GM12872 (cell line): ENCODE measurements around the gene PVR.

Experiments used
- TF ChIP-seq, protein P1 (sequence below): IDR thresholded peaks from 3 replicates; pipeline ENCODE4 v1.5.1; 2011; ENCODE audit warnings: low read depth, mild to moderate bottlenecking, low read length, moderate library complexity; ENCODE audit not compliant: insufficient read depth

PVR gene

DNA sequence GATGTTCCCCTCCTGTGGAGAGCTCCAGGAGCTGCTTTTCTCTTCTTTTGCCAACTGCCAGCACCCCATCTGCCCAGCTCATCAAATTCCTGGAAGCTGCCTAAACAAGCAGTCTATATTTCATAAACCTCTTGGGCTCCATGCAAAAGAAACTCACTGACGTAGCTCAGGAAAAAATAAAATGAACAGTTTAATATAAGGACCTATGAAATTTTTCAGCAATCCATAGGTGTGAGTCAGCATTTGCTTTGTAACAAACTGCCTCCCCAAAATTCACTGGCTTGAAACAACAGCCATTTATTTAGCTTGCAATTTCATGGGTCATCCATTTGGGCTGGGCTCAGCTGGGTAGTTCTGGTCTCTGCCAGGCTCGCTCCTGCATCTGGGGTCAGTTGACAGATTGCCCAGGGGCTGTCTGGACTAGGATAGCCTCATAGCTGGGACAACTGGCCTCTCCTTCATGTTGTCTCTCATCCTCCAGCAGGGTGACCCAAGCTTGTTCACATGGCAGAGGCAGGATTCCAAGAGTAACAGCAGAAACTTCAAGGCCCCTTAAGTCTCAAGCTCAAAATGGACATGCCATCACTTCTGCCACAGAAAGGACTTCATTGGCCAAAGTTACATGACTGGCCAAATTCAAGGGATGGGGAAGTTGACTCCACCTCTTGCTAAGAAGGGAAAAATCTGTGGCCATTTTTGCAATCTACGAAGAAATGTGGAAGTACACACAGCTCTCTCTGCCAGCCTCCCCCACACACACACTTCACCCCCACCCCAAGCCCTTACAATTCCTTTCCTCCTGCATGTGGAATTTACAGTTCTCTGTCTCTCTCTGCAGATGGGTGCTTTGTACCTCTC, 7.9 kb upstream of the PVR start:
- TF ChIP-seq, protein P1, sequence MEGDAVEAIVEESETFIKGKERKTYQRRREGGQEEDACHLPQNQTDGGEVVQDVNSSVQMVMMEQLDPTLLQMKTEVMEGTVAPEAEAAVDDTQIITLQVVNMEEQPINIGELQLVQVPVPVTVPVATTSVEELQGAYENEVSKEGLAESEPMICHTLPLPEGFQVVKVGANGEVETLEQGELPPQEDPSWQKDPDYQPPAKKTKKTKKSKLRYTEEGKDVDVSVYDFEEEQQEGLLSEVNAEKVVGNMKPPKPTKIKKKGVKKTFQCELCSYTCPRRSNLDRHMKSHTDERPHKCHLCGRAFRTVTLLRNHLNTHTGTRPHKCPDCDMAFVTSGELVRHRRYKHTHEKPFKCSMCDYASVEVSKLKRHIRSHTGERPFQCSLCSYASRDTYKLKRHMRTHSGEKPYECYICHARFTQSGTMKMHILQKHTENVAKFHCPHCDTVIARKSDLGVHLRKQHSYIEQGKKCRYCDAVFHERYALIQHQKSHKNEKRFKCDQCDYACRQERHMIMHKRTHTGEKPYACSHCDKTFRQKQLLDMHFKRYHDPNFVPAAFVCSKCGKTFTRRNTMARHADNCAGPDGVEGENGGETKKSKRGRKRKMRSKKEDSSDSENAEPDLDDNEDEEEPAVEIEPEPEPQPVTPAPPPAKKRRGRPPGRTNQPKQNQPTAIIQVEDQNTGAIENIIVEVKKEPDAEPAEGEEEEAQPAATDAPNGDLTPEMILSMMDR: no peak

DNA sequence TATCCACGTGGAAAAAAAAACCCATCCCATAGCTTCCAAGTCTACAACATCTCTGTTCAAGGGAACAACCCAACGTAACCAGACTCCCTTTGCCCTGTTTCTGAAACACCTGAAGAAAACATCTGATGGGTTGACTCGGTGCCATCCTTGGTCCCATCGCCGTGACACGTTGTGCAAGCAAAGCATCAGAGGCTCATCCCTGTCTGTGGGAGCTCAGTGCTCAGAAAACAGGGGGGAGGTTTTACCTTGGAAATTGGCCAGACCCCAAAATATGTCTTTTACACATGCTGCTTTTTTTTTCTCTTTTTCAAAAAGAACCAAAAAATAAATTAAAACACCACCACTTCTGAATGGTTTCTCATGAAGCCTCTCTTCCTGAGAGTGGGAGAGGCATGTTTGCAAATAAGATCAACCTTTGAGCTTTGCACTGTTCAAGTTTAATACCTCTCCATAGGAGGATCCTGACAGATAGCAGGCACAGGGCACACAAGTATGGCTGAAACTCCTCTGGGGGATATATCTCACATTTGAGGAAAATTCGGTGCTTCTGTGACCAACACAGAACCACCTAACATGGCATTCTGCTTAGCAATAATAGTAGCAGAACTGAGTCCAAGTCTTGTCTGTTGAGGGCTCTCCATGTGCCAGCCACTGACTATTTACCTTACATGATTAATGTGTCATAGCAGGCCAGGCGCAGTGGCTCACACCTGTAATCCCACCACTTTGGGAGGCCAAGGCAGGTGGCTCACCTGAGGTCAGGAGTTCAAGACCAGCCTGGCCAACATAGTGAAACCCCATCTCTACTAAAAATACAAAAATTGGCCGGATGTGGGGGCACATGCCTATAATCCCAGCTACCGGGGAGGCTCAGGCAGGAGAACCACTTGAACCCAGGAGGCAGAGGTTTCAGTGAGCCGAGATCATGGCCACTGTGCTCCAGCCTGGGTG, 7.0 kb upstream of the PVR start:
- TF ChIP-seq, protein P1: no peak

GRCh38 chr19:44637390-44637764, 6.3 kb upstream of the PVR start:
- TF ChIP-seq, protein P1: no peak

DNA sequence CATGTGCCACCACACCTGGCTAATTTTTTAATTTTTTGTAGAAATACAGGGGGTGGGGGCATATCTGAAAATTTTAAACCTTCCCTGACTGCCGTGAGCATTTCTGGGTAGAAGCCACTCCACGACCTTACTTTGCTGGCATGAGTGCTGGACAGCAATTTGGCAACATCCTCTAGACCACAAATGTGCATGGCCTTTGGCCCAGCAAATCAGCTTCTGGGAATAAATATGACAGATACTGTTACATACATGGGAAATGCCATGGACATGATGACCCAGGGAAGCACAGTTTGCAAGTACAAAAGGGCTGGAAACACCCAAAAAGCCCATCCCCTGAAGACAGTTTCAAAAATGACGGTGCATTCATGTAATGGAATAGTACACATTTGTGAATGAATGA, 3.2 kb upstream of the PVR start:
- TF ChIP-seq, protein P1: no peak

GRCh38 chr19:44641501-44642265, 2.0 kb upstream of the PVR start:
- TF ChIP-seq, protein P1: no peak

DNA sequence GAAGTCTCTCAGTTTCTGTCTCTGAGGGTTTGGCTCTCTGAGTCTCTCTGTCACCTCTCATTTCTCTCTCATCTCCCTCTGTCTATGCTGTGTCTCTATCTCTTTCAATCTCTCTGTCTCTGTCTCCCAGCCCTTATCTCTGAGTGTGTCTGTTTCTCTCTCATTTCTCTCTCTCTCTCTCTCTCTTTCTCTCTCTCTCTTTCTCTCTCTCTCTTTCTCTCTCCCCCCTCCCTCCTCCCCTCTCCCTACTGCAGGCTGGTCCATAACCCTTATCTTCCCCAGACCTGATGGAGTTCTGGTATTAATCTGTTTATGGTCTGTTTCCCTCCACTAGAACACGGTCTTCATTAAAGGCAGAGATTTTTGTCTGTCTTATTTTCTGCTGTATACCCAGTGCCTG, 1.3 kb upstream of the PVR start:
- TF ChIP-seq, protein P1: no peak
